ENCODE measurements around the gene LMX1B.

Gene LMX1B

DNA sequence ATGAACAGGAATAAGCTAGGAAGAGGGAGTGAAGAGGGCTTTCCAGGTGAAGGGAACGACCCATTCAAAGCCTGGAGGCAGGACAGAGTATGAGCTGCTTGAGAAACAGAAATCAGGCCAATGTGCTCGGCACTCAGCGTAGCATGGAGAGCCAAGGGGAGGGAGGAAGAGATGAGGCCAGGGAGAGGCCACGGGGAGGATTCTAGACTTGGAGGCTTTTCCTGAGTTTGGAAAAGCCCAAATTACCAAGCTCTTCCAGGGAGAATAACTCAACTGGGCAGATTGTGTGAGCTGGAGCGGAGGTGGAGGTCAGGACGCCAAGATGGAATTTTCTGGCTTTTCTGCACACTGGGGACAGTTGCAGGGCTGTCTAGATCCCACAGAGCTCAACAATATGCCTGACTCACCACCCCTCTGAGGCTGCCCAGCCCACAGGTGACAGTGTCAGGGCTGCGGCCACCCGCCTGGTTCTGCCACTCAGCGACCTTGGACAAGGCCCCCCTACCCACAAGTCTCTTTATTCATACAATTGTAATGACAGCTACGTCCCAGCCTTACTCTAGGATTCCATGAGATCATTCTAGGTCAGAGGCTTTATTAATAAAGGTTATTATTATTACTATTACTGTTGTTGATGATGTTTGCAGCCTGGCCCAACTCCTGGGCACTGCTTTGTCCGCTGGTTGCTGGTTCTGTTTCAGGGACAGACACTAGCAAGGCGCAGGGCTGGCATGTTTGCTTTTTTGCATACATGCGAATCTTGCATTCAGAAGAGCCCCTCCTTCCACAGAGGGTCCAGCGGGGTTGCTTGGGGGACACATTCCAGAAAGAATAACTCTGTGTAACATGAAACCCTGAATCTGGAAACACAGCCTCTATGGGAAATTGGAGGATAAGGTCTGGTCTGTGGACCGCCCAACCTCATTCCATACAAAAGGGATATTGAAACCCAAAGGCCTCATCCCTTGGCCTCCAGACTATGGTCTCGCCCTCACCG lies 9.4 kb upstream of the LMX1B start:
- no peak for DNase-seq (ENCODE audit: low read depth)
- TF ChIP-seq CTCF (conservative IDR thresholded peaks at IDR 0.05; ENCODE audit: low read depth, low read length): no peak
- no peak overlapping the region for H3K4me3 ChIP-seq (ENCODE audit: low read length)

- no peak overlapping the region for H3K4me3 ChIP-seq (ENCODE audit: low read length)
- no peak for TF ChIP-seq CTCF (conservative IDR thresholded peaks at IDR 0.05; ENCODE audit: low read depth, low read length)
- no peak for DNase-seq (ENCODE audit: low read depth)
Measured at GRCh38 chr9:126605792-126606482, 7.8 kb upstream of the LMX1B start.

- H3K4me3 ChIP-seq (ENCODE audit: low read length): no peak overlapping the region
- no peak for DNase-seq (ENCODE audit: low read depth)
- no peak for TF ChIP-seq CTCF (conservative IDR thresholded peaks at IDR 0.05; ENCODE audit: low read depth, low read length)
Measured at GRCh38 chr9:126606483-126606870, 7.3 kb upstream of the LMX1B start.

DNA sequence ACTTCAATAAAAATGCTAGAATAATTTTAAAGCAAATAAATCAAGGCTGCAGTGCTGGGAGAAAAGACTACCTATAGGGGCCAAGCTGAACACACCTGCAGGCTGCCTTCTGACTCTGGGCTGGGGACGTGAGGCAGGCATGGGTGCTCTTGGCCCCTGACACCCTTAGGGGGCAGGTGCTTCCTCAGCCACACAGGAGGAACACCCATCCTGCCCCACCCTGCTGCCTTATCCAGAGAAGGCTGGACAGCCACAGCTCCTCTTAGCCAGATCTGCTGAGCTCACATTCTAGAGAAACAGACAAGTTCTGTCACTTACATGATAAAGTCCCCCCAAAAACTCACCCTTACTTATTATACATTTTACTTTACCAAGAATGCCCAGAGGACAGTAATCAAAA lies 6.6 kb upstream of the LMX1B start:
- TF ChIP-seq CTCF (conservative IDR thresholded peaks at IDR 0.05; ENCODE audit: low read depth, low read length): no peak
- no peak for DNase-seq (ENCODE audit: low read depth)
- no peak overlapping the region for H3K4me3 ChIP-seq (ENCODE audit: low read length)

GRCh38 chr9:126607731-126608130 lies 6.0 kb upstream of the LMX1B start:
- H3K4me3 ChIP-seq (ENCODE audit: low read length): no peak overlapping the region
- TF ChIP-seq CTCF (conservative IDR thresholded peaks at IDR 0.05; ENCODE audit: low read depth, low read length): no peak

GRCh38 chr9:126608551-126608950 lies 5.2 kb upstream of the LMX1B start:
- DNase-seq (ENCODE audit: low read depth): no peak
- no peak overlapping the region for H3K4me3 ChIP-seq (ENCODE audit: low read length)
- no peak for TF ChIP-seq CTCF (conservative IDR thresholded peaks at IDR 0.05; ENCODE audit: low read depth, low read length)

More at GRCh38 chr9:126607731-126608130, 6.0 kb upstream of the LMX1B start:
- DNase-seq (ENCODE audit: low read depth): no peak

Measured in retinal pigment epithelial cell (primary cell).